Chondrocyte (in vitro differentiated cells): ENCODE results near the gene NATD1. TPM values are rescaled to one million over a fixed set of nuclear protein-coding genes. Genes with fewer than 3 reads are reported as not detected.

ENCODE experiments used
- DNase-seq: peaks from one replicate; pipeline ENCODE4 v3.0.0; 2021; ENCODE audit warnings: mixed read lengths, low spot score
- H3K27ac Mint-ChIP-seq: one replicate; pipeline ENCODE4 v1.8.0; 2021; ENCODE audit warnings: mild to moderate bottlenecking, moderate library complexity, mixed read lengths; ENCODE audit not compliant: unreplicated experiment
- H3K27me3 Mint-ChIP-seq: 2 replicates; pipeline ENCODE4 v1.8.0; 2021; ENCODE audit warnings: low read depth, mixed read lengths
- H3K36me3 Mint-ChIP-seq: 2 replicates; pipeline ENCODE4 v1.8.0; 2021; ENCODE audit warnings: low read depth, mixed read lengths
- H3K4me1 Mint-ChIP-seq: 2 replicates; pipeline ENCODE4 v1.8.0; 2021; ENCODE audit warnings: low read depth, mild to moderate bottlenecking, mixed read lengths
- H3K4me3 Mint-ChIP-seq: one replicate; pipeline ENCODE4 v1.8.0; 2021; ENCODE audit warnings: mild to moderate bottlenecking, moderate library complexity, mixed read lengths; ENCODE audit not compliant: unreplicated experiment
- H3K9me3 Mint-ChIP-seq: 2 replicates; pipeline ENCODE4 v1.8.0; 2021; ENCODE audit warnings: low read depth, mixed read lengths
- total RNA-seq: library from RNA; stranded (reverse); gene quantifications from 3 replicates; pipeline ENCODE4 v1.2.1, GENCODE V29; 2021
- TF ChIP-seq, protein P1 (sequence below): fragments of 200-600 bp; sonication (generic); IDR thresholded peaks from 2 replicates; pipeline ENCODE4 v1.5.0; 2021; ENCODE audit warnings: antibody characterized with exemption, mild to moderate bottlenecking, moderate library complexity

Gene NATD1
- total RNA-seq, 1 donor from 2014 or later, result 17.2 TPM

- peak overlapping the region; percentile 84 for H3K4me3 Mint-ChIP-seq
- DNase-seq, result no peak
- H3K27me3 Mint-ChIP-seq, result no peaks in the 10 kb centered on the region
- H3K27ac Mint-ChIP-seq, result peak overlapping the region; percentile 98
- H3K36me3 Mint-ChIP-seq, result peaks cover under 1% of the 10 kb centered on the region
- peaks cover 47% of the 10 kb centered on the region for H3K4me1 Mint-ChIP-seq
- TF ChIP-seq, protein P1, sequence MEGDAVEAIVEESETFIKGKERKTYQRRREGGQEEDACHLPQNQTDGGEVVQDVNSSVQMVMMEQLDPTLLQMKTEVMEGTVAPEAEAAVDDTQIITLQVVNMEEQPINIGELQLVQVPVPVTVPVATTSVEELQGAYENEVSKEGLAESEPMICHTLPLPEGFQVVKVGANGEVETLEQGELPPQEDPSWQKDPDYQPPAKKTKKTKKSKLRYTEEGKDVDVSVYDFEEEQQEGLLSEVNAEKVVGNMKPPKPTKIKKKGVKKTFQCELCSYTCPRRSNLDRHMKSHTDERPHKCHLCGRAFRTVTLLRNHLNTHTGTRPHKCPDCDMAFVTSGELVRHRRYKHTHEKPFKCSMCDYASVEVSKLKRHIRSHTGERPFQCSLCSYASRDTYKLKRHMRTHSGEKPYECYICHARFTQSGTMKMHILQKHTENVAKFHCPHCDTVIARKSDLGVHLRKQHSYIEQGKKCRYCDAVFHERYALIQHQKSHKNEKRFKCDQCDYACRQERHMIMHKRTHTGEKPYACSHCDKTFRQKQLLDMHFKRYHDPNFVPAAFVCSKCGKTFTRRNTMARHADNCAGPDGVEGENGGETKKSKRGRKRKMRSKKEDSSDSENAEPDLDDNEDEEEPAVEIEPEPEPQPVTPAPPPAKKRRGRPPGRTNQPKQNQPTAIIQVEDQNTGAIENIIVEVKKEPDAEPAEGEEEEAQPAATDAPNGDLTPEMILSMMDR, result no peak
- no peaks in the 10 kb centered on the region for H3K9me3 Mint-ChIP-seq
These were observed 39.6 kb downstream of the NATD1 start for GRCh38 chr17:21213638-21214014.

GRCh38 chr17:21212826-21213637 lies 40.2 kb downstream of the NATD1 start:
- H3K4me1 Mint-ChIP-seq, result peaks cover 47% of the 10 kb centered on the region
- H3K27ac Mint-ChIP-seq, result peak overlapping the region; percentile 98
- H3K36me3 Mint-ChIP-seq, result peaks cover 2% of the 10 kb centered on the region
- no peaks in the 10 kb centered on the region for H3K27me3 Mint-ChIP-seq
- peak overlapping the region; percentile 84 for H3K4me3 Mint-ChIP-seq
- no peaks in the 10 kb centered on the region for H3K9me3 Mint-ChIP-seq
- TF ChIP-seq, protein P1, result no peak
- no peak for DNase-seq

GRCh38 chr17:21211825-21212479 lies 41.3 kb downstream of the NATD1 start:
- Mint-ChIP-seq H3K4me1 (peaks cover 47% of the 10 kb centered on the region), H3K9me3 (no peaks in the 10 kb centered on the region), H3K27ac (peak overlapping the region; percentile 98), H3K4me3 (peak overlapping the region; percentile 84), H3K27me3 (no peaks in the 10 kb centered on the region), H3K36me3 (peaks cover 2% of the 10 kb centered on the region)
- TF ChIP-seq, protein P1, result no peak
- DNase-seq, result no peak

- H3K27ac Mint-ChIP-seq, result no peak overlapping the region
- no peak for DNase-seq
- peaks cover 44% of the 10 kb centered on the region for H3K4me1 Mint-ChIP-seq
- H3K27me3 Mint-ChIP-seq, result no peaks in the 10 kb centered on the region
- no peak overlapping the region for H3K4me3 Mint-ChIP-seq
- TF ChIP-seq, protein P1, result no peak
- no peaks in the 10 kb centered on the region for H3K9me3 Mint-ChIP-seq
- H3K36me3 Mint-ChIP-seq, result peaks cover 2% of the 10 kb centered on the region
These were observed 42.7 kb downstream of the NATD1 start for GRCh38 chr17:21210411-21211076.

GRCh38 chr17:21209511-21210175 lies 43.6 kb downstream of the NATD1 start:
- no peaks in the 10 kb centered on the region for H3K27me3 Mint-ChIP-seq
- peaks cover 44% of the 10 kb centered on the region for H3K4me1 Mint-ChIP-seq
- H3K4me3 Mint-ChIP-seq, result no peak overlapping the region
- H3K36me3 Mint-ChIP-seq, result peaks cover 2% of the 10 kb centered on the region
- H3K27ac Mint-ChIP-seq, result peak overlapping the region; percentile 49
- DNase-seq, result no peak
- no peaks in the 10 kb centered on the region for H3K9me3 Mint-ChIP-seq
- TF ChIP-seq, protein P1, result no peak
